Mammary epithelial cell (primary cell): ENCODE measurements around the gene RALGPS1.

Experiments used
- EZH2 ChIP-seq: IDR thresholded peaks from 2 replicates; pipeline ENCODE4 v1.6.1; 2012; ENCODE audit warnings: low read length, inconsistent platforms, borderline replicate concordance
- TF ChIP-seq, protein P1 (sequence below), 2 donors: IDR thresholded peaks in 1 of 2; conservative IDR thresholded peaks in 1 of 2; 2 replicates each; pipeline ENCODE4 v1.5.1; 2011 to 2012; ENCODE audit warnings: inconsistent platforms in 2 of 2, low read length in 2 of 2, mild to moderate bottlenecking in 2 of 2, control low read depth in 1 of 2, low read depth in 1 of 2; ENCODE audit not compliant: insufficient read depth in 1 of 2; ENCODE audit errors: extremely low read depth in 1 of 2

DNA sequence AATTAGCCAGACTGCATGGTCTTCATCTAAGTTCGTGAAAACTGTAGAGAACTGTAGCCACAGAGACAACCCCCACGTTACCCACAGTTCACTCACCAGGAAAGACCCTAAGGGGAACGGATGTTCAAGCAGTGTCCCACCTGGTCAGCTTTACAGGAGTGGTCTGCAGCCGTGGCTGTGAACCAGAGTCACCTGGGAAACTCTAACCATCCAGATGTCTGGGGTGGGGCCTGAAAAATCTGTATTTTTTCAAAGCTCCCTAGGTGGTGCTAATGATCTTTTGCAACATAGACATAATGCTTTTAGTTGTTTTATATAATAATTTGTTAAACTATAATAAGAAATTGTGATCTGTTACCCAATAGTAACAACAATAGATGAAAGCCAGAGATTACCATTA, 255.5 kb downstream of the RALGPS1 start:
- TF ChIP-seq, protein P1, sequence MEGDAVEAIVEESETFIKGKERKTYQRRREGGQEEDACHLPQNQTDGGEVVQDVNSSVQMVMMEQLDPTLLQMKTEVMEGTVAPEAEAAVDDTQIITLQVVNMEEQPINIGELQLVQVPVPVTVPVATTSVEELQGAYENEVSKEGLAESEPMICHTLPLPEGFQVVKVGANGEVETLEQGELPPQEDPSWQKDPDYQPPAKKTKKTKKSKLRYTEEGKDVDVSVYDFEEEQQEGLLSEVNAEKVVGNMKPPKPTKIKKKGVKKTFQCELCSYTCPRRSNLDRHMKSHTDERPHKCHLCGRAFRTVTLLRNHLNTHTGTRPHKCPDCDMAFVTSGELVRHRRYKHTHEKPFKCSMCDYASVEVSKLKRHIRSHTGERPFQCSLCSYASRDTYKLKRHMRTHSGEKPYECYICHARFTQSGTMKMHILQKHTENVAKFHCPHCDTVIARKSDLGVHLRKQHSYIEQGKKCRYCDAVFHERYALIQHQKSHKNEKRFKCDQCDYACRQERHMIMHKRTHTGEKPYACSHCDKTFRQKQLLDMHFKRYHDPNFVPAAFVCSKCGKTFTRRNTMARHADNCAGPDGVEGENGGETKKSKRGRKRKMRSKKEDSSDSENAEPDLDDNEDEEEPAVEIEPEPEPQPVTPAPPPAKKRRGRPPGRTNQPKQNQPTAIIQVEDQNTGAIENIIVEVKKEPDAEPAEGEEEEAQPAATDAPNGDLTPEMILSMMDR (conservative IDR thresholded peaks at IDR 0.05 in 1 of 2, IDR thresholded peaks at IDR 0.05 in 1 of 2; ENCODE audit: extremely low read depth in 1 of 2, insufficient read depth in 1 of 2, low read depth in 1 of 2, low read length in 2 of 2) = no peak
- no peak for TF ChIP-seq EZH2
